ENCODE data around the gene KLK2.

Gene KLK2

GRCh38 chr19:50925734-50926133 lies 52.5 kb downstream of the KLK2 start:
- no peak for DNase-seq (ENCODE audit: low spot score)

GRCh38 chr19:50926144-50926543 lies 52.9 kb downstream of the KLK2 start:
- no peak for DNase-seq (ENCODE audit: low spot score)

GRCh38 chr19:50928831-50929230 lies 55.6 kb downstream of the KLK2 start:
- no peak for DNase-seq (ENCODE audit: low spot score)
